ENCODE results near the gene DYNC1I1. TPM values are rescaled to one million over a fixed set of nuclear protein-coding genes. Genes with fewer than 3 reads are reported as not detected.

Gene DYNC1I1
- total RNA-seq, 1 donor: 0.54 TPM

- no peak for DNase-seq (ENCODE audit: low read depth in 2 of 3, low spot score in 2 of 3)
Measured at GRCh38 chr7:95843286-95843685, 70.9 kb downstream of the DYNC1I1 start.

DNA sequence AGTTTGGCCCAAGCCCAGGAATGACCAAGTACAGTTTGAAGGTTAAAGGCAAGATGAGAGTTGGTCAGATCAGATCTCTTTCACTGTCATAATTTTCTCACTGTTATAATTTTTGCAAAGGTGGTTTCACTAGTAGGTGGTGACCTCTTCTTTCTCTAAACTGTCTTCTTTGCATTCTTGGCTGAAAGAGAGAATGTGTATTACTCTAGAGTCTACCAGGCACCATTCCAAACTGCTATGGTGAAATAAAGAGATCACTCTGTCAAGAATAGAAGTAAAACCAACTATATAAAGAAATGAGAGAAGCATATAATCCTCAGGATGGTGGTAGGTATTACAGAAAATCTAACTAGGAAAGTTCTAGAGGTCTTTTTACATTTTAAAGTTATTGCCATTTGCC, 72.7 kb downstream of the DYNC1I1 start:
- DNase-seq (ENCODE audit: low read depth in 2 of 3, low spot score in 2 of 3): no peak

- DNase-seq (ENCODE audit: low read depth in 2 of 3, low spot score in 2 of 3): no peak
Measured at GRCh38 chr7:95847061-95847460, 74.7 kb downstream of the DYNC1I1 start.

- DNase-seq (ENCODE audit: low read depth in 2 of 3, low spot score in 2 of 3): no peak
Measured at GRCh38 chr7:95859429-95859828, 87.1 kb downstream of the DYNC1I1 start.

DNA sequence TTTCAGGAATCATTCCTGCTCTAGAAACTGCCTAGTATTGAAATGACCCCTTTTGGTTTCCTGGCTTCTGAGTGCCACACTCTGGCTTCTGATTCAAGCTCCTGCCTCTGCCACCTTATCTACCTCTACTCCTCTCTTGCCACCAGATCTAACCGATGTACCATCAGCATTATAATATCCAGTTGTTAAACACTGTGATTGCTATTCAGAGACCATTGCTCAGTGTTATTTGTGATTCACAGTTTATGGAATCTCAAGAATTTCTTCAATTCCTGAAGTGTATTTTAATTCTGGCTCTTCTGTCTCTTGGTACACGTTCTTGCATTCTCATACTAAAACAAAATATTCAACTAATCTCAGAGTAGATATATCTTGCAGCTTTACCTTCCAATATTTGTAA, 88.7 kb downstream of the DYNC1I1 start:
- DNase-seq (ENCODE audit: low read depth in 2 of 3, low spot score in 2 of 3): no peak

DNA sequence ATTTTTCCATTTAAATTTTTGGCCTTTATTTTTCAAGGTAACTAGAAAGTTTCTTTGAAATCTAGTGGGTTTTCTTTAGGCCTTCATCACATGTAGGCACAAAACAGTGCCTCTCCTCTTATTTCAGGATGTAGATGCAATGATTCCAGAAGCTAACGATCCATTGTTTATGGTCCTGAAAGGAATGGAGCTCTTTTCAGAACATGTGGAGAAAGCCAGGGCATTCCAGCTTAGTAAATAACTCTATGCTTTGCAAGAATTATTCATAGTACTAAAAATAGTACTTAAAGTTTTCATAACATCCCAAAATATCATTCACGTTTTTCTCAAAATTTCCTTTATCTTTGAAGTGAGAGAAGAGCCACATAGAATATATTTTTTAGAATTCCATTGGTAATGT, 91.3 kb downstream of the DYNC1I1 start:
- no peak for DNase-seq (ENCODE audit: low read depth in 2 of 3, low spot score in 2 of 3)

GRCh38 chr7:95865716-95866371, 93.5 kb downstream of the DYNC1I1 start:
- DNase-seq (ENCODE audit: low read depth in 2 of 3, low spot score in 2 of 3): no peak

- no peak for DNase-seq (ENCODE audit: low read depth in 2 of 3, low spot score in 2 of 3)
Measured at GRCh38 chr7:95867309-95867708, 95.0 kb downstream of the DYNC1I1 start.

GRCh38 chr7:95871075-95871848, 98.9 kb downstream of the DYNC1I1 start:
- peak in 2 of 3 donors; percentile 32 to 72 for DNase-seq (ENCODE audit: low read depth in 2 of 3, low spot score in 2 of 3)

GRCh38 chr7:95871896-95872295, 99.5 kb downstream of the DYNC1I1 start:
- DNase-seq (ENCODE audit: low read depth in 2 of 3, low spot score in 2 of 3): no peak

DNA sequence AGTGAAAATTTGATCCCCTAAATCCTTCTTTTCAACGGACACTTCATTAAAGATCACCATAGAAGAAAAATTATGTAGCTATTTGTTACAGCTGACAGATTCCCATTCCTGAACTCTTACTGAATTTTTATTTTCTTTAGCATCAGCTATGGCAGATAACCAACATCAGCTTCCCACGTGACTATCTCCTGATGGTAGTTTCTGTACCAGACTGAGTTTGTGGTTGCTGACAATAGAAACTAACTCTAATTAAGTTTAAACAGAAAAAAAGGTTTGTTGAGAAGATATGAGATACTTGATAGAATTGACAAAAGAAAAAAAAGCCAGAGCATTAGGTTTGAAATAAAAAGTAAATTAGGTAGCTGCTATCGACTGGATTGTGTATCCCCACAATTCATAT, 101.8 kb downstream of the DYNC1I1 start:
- DNase-seq (ENCODE audit: low read depth in 2 of 3, low spot score in 2 of 3): no peak

DNA sequence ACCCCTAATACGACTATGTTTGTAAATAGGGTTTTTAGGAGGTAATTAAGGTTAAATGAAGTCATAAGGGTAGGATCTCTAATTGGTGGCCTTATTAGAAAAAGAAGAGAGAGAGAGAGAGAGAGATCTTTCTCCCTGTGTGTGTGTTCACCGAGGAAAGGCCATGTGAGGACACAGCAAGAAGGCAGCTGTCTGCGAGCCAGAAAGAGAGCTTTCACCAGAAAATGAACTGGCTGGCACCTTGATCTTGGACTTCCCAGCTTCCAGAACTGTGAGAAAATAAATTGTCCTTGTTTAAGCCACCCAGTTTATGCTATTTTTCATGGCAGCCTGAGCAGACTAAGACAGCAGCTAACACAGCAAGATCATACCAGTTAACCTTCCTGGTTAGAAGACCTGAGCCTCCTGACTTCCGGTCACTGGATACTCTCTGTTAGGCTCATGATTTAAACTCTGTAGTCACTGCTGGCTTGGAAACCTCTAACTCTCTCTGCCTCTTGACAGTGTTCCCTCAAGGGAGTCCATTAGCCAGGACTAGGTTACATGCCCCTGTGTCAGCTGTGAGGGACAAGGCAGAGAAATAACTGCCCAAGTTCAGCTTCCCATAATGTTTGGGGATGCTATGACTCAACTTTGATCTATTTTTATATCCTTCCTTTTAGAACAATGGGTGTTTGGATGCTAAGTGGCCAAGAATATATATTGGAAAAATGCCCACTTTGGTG, 102.3 kb downstream of the DYNC1I1 start:
- no peak for DNase-seq (ENCODE audit: low read depth in 2 of 3, low spot score in 2 of 3)

DNA sequence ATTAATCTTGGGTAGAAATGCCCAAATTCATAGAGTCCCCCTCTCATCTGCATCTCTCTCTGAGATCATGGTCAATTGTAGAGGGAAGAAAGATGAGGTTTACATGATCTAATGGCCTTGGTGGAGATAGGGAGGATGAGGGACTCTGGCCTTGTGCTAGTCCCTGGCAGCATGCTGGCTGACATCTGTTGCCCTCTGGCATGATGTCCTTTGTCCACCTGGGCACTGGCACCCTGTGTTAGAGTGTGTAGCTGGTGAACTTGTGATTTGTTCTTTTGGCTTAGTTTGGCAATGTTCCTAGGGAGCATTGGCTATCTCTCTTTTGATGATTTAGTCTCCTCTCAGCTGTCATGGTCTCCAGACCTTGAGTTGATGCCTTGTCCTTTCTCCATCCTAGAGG, 103.2 kb downstream of the DYNC1I1 start:
- DNase-seq (ENCODE audit: low read depth in 2 of 3, low spot score in 2 of 3): no peak

- DNase-seq (ENCODE audit: low read depth in 2 of 3, low spot score in 2 of 3): no peak
Measured at GRCh38 chr7:95878677-95879076, 106.3 kb downstream of the DYNC1I1 start.

GRCh38 chr7:95881597-95881996, 109.2 kb downstream of the DYNC1I1 start:
- DNase-seq (ENCODE audit: low read depth in 2 of 3, low spot score in 2 of 3): no peak

- DNase-seq (ENCODE audit: low read depth in 2 of 3, low spot score in 2 of 3): no peak
Measured at GRCh38 chr7:95883217-95883616, 110.9 kb downstream of the DYNC1I1 start.

- DNase-seq (ENCODE audit: low read depth in 2 of 3, low spot score in 2 of 3): peak in 2 of 3 donors; percentile 41 to 71
Measured at GRCh38 chr7:95886501-95887090, 114.2 kb downstream of the DYNC1I1 start.

DNA sequence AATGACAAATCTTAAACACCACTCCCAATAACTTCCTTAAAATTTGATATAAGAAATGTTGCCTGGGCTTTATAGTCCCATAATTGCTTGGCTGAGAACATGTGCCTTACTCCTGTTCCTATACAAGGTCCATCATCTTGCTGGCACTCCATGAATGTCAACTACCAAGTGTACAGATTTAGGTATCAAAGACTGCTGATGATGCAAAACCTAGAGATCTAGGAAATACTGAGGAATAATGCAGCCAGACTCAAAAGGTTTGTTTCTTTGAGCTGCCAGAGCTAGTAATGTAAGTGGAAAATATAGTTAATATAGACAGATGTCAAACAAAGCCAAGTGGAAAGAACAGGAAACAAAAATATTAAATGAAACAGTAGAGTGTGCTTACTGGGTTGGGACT, 121.1 kb downstream of the DYNC1I1 start:
- DNase-seq (ENCODE audit: low read depth in 2 of 3, low spot score in 2 of 3): no peak

DNA sequence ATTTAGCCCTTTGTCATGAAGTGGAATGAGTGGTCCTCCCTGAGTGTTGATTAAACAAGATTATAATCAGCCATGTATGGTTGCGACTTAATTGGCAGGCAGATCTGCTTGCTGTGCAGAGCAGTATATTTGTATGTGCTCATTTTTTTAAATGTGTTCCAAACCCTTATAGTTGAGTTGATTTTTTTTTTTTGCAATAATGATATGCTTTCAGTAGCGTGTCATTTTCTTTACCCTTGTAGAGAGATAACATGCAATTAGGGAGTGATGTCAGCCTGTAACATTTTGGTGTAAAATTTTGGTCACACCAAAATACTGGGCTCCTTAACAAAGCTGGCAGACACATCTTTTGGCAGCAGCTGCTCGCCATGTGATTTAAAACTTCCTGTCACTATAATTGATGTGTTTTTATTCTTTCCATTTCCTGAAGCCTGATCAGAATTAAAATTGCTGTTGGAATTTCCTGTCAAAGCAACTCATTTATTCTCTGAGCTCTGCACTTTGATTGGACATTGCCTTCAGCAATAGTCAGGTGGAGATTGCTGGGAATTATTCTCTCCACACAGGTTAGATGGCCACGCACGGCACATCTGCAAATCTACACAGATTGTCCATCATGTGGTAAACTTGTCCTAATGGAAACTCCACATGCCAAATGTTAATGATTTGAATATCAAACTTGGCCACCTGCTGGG, 125.3 kb downstream of the DYNC1I1 start:
- peak in 1 of 3 donors; percentile 26 for DNase-seq (ENCODE audit: low read depth in 2 of 3, low spot score in 2 of 3)

DNA sequence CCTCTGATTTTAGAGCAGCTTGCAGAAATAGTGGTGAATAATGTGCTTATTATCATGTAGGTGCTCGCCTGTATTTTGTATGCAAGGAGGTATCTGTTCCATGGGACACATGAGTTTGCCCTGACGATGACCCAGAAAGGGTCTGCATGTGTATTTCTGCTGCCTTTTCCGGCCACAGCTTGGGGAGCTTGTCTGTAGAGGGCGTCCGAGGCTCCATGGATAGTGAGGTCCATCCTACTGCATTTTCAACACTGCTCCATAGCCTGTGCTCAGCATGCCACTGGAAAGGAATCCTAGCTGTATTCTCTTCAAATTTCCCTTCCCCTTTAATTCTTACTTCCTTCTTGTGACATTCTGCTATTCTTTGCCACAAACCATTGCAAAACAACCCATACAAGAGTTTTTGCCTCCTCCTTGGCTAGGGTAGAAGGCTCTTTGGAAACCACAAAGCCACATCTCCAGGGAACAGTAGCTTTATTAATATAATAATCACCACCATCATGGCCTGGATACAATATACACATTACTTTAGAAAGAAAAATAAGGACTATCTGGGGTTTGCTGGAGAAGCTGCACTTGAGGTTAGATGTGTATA, 127.7 kb downstream of the DYNC1I1 start:
- DNase-seq (ENCODE audit: low read depth in 2 of 3, low spot score in 2 of 3): peak in 1 of 3 donors; percentile 57

Measured in hematopoietic multipotent progenitor cell (in vitro differentiated cells).